Duodenal mucosa (tissue), 2 donors: Measurements from ENCODE around the gene PLCG2.
"Not testable (repeated sequence)": the region's sequence is repeated elsewhere in the genome, so short reads cannot be mapped to it uniquely, and the experiment has no call there.

Experiments used
- H3K27ac ChIP-seq: one replicate; pipeline ENCODE4 v1.7.0; 2013; ENCODE audit warnings: low read depth, low read length
- H3K27me3 ChIP-seq, 2 donors: one replicate each; pipeline ENCODE4 v1.7.0; 2013; ENCODE audit warnings: low read length in 2 of 2, control low read depth in 1 of 2; ENCODE audit not compliant: insufficient read depth in 2 of 2, control insufficient read depth in 1 of 2
- H3K36me3 ChIP-seq, 2 donors: one replicate each; pipeline ENCODE4 v1.7.0; 2013; ENCODE audit warnings: low read length in 2 of 2, control low read depth in 1 of 2; ENCODE audit not compliant: insufficient read depth in 2 of 2, control insufficient read depth in 1 of 2
- H3K4me1 ChIP-seq, 2 donors: one replicate each; pipeline ENCODE4 v1.7.0; 2013; ENCODE audit warnings: low read length in 2 of 2, control low read depth in 1 of 2; ENCODE audit not compliant: insufficient read depth in 2 of 2, control insufficient read depth in 1 of 2
- H3K4me3 ChIP-seq, 2 donors: one replicate each; pipeline ENCODE4 v1.7.0; 2013; ENCODE audit warnings: low read length in 2 of 2, low read depth in 1 of 2
- H3K9ac ChIP-seq, 2 donors: one replicate each; pipeline ENCODE4 v1.7.0; 2013; ENCODE audit warnings: low read length in 2 of 2, low read depth in 1 of 2
- H3K9me3 ChIP-seq, 2 donors: one replicate each; pipeline ENCODE4 v1.7.0; 2013; ENCODE audit warnings: low read length in 2 of 2, control low read depth in 1 of 2; ENCODE audit not compliant: control insufficient read depth in 1 of 2

PLCG2 gene

DNA sequence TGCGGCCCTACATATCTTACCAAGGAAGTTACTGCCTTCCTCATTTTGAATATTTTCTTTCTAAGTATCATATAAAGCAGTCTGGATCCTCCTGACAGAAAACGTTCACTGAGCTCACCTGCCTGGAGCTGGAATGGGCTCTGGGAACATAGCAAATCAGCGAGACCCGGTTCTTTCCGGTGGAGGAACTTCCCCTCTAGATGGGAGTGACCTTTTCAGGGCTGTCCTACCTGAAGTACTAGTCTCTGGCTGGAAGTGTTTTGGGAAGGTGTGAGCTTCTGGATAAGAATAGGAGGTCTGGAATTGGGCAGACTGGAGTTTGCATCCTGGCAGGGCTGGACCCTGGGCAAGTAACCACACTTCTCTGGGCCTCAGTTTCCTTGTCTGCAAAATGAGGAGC, 152.8 kb downstream of the PLCG2 start:
- Histone ChIP-seq H3K27me3 (no peaks in the 10 kb centered on the region), H3K4me1 (no peaks in the 10 kb centered on the region), H3K4me3 (no peak overlapping the region), H3K27ac (no peak overlapping the region), H3K36me3 (peaks cover 19 to 83% of the 10 kb centered on the region in 2 donors), H3K9me3 (no peaks in the 10 kb centered on the region), H3K9ac (no peak overlapping the region)

DNA sequence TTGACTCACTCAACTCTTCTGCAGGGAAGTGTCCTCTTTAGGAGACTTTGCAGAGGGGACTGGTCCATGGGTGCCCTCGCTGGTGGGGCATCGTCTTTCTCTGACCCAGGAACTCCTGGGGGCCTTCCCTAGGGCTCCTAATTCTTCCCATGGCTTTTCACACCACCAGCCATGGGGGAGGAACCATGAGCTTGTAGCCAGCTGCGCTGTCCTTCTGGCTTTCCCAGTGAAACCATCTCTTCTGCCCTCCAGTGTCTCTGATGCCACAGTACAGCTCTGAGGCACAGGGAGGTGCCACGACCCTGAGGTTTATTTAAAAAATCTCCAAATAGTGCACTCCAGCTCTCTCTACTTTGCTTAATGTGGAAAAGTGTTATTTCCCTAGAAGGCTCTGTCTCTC, 153.6 kb downstream of the PLCG2 start:
- no peak overlapping the region for H3K9ac ChIP-seq
- no peaks in the 10 kb centered on the region for H3K9me3 ChIP-seq
- H3K4me1 ChIP-seq: no peaks in the 10 kb centered on the region
- no peaks in the 10 kb centered on the region for H3K27me3 ChIP-seq
- no peak overlapping the region for H3K27ac ChIP-seq
- no peak overlapping the region for H3K4me3 ChIP-seq
- H3K36me3 ChIP-seq: peaks cover 17 to 81% of the 10 kb centered on the region in 2 donors

DNA sequence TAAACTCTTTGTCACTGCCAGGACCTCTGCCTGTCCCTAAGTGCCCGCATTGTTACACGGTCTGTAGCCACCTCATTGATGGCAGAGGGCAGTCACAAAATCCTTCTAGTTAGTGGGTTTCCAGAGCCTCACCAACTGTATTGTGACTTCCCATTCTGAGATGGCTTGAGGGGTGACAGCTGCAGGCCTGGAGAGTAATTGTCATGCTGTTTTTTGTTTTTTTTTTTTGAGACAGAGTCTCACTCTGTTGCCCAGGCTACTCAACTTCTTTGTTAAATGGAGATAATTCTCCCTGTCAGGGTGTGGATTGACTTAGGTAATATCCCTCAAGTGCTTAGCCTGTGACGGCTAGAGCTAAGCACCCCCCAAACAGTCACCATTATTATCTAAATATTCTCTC, 154.3 kb downstream of the PLCG2 start:
- no peak overlapping the region for H3K9ac ChIP-seq
- H3K36me3 ChIP-seq: peaks cover 16 to 80% of the 10 kb centered on the region in 2 donors
- no peaks in the 10 kb centered on the region for H3K9me3 ChIP-seq
- H3K27me3 ChIP-seq: no peaks in the 10 kb centered on the region
- H3K4me1 ChIP-seq: no peaks in the 10 kb centered on the region
- no peak overlapping the region for H3K4me3 ChIP-seq
- H3K27ac ChIP-seq: no peak overlapping the region

DNA sequence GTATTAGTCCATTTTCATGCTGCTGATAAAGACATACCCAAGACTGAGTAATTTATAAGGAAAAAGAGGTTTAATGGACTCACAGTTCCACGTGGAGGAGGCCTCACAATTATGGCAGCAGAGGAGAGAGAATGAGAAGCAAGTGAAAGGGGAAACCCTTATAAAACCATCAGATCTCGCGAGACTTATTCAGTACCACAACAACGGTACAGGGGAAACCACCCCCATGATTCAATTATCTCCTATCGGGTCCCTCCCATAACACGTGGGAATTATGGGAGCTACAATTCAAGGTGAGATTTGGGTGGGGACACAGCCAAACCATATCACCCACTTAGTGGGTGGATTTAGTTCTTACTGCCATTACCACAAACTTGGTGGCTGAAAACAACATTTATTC, 155.6 kb downstream of the PLCG2 start:
- H3K27me3 ChIP-seq, H3K9me3 ChIP-seq, H3K27ac ChIP-seq, H3K4me1 ChIP-seq, H3K9ac ChIP-seq, H3K4me3 ChIP-seq: not testable (repeated sequence)
- peaks cover 19 to 72% of the 10 kb centered on the region in 2 donors for H3K36me3 ChIP-seq

DNA sequence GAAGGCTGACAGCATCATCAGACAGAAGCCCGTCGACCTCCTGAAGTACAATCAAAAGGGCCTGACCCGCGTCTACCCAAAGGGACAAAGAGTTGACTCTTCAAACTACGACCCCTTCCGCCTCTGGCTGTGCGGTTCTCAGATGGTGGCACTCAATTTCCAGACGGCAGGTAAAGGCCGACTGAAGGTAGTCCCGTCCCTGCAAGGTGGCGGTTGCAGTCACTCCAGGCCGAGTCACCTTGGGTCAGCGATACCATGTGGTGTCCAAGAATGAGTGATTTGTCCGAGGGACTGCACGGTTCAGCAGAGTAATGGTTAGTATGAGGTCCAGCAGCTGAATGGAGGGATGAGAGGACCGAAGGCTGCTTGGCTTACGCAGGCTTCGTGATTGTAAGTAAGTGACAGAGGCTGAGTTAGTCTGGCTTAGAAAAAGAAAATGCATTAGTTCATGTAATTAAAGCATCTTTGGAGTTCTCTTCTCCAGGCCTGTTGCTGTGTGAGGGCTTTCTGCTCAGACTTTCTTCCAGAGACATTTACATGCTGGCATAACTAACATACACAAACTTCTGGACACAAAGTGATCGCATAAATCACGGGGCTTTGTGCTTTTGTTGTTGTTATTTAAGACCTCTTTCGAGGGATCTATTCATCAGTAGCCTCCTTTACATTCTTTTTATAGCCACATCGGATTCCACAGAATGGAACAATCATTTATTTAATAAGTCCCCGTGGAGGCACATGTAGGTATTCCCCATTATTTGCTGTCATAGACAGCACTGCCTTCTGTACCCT, 157.3 kb downstream of the PLCG2 start:
- Histone ChIP-seq H3K4me3 (no peak overlapping the region), H3K9ac (no peak overlapping the region), H3K9me3 (no peaks in the 10 kb centered on the region), H3K4me1 (peaks cover 0 to 14% of the 10 kb centered on the region in 2 donors), H3K36me3 (peaks cover 15 to 61% of the 10 kb centered on the region in 2 donors), H3K27me3 (no peaks in the 10 kb centered on the region), H3K27ac (no peak overlapping the region)

DNA sequence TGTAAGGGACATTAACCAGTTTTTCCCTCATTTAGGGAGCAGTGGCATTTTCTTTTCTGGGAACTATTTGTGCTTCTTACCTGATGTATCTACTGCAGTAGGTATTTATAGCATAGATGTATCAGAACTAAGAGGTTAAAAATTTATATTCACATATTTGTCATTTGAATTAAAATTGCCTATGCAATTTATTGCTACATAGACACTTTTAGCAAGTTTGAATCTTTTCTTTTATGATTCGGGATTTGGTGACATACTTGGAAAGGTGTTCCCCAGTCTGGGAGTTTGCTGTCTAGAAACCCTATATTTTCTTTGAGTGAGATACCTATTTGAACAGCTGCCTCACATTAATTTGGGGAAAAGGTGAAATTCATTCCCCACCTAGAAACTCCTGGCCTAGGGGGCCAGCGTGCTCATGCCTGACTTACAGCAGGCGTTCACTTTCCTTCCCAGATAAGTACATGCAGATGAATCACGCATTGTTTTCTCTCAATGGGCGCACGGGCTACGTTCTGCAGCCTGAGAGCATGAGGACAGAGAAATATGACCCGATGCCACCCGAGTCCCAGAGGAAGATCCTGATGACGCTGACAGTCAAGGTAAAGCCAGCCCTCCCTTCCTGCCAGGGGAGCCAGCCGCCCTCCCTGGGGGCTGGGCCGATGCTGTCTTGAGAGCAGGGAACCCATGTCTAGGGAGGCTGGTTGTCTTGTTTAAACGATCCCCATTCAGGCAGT, 158.4 kb downstream of the PLCG2 start:
- Histone ChIP-seq H3K4me3 (no peak overlapping the region), H3K27me3 (no peaks in the 10 kb centered on the region), H3K4me1 (peaks cover 0 to 14% of the 10 kb centered on the region in 2 donors), H3K9me3 (no peaks in the 10 kb centered on the region), H3K9ac (no peak overlapping the region), H3K36me3 (peaks cover 20 to 57% of the 10 kb centered on the region in 2 donors), H3K27ac (no peak overlapping the region)

DNA sequence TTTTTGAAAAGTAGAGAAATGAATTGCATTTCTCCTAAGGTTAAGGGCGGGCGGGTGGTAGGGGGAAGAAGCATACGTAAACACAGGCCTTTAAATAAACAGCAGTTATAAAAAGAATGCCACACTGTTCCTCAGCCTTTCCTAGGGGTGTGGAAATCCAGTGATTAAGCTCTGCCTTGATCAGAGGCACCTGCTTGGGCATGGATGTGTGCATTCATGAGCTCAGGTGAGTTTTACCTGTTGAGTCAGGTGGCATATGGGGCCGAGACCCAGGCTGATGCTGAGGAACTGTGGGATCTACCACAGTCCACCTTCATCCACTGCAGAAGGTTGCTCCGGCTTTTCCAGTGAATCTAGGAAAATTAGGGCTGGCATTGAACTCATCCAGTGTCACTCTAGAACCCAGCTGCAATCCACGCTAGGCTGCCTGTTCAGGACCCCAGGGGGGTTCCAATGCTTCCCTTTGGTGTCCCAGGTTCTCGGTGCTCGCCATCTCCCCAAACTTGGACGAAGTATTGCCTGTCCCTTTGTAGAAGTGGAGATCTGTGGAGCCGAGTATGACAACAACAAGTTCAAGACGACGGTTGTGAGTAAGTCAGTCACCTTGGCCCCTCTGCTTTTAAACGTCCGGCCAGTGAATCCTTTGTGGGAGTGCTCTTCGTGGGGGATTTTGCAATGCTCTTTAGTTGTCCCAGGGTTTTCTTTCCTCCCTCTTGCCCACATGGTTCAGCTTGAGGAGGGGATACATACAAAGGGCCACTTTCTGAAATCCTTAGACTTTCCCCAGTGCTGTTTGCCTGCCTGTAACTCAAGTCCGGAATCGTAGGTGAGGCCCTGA, 159.5 kb downstream of the PLCG2 start:
- Histone ChIP-seq H3K9ac (no peak overlapping the region), H3K36me3 (peaks cover 20 to 55% of the 10 kb centered on the region in 2 donors)

DNA sequence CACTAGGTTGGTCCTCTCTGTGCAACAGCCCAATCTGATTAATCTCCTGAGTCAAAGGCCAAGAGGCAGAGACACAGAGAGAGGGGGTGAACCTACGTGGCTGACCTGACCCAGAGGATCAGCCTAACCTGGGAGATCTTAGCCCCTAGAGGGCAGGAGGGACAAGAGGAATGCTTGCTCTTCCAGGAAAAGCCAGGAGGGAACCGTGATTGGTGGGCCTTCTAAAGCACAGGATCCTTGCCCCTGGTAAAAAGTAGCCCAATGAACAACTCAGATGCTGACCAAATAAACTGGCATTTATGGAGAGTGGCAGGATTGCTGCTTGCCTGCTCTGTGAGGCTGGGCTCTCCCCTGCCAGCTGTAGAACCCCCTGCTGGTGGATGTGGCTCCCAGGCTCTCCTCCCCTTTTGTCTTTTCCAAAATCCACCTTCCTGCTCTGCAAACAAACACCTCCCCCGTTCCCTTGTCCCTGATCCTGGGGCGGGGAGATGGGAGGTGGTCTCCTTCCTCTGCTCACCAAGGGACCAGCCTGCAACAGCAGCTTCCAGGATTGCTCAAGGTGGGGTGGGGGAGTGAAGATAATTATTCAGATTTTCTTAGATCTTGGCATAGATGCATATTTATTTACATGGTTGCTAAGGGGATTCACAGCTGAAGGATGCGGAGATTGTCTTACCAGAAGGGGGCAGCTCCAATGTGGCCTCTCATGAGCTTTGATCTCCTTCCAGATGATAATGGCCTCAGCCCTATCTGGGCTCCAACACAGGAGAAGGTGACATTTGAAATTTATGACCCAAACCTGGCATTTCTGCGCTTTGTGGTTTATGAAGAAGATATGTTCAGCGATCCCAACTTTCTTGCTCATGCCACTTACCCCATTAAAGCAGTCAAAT, 160.3 kb downstream of the PLCG2 start:
- Histone ChIP-seq H3K9ac (no peak overlapping the region), H3K36me3 (peaks cover 20 to 53% of the 10 kb centered on the region in 2 donors), H3K9me3 (no peaks in the 10 kb centered on the region), H3K4me3 (no peak overlapping the region), H3K4me1 (peaks cover 0 to 14% of the 10 kb centered on the region in 2 donors), H3K27me3 (no peaks in the 10 kb centered on the region), H3K27ac (no peak overlapping the region)

More for the DNA sequence above, 159.5 kb downstream of the PLCG2 start:
- H3K27me3 ChIP-seq: no peaks in the 10 kb centered on the region
- no peaks in the 10 kb centered on the region for H3K9me3 ChIP-seq
- H3K4me1 ChIP-seq: peaks cover 0 to 14% of the 10 kb centered on the region in 2 donors
- H3K27ac ChIP-seq: no peak overlapping the region
- no peak overlapping the region for H3K4me3 ChIP-seq

DNA sequence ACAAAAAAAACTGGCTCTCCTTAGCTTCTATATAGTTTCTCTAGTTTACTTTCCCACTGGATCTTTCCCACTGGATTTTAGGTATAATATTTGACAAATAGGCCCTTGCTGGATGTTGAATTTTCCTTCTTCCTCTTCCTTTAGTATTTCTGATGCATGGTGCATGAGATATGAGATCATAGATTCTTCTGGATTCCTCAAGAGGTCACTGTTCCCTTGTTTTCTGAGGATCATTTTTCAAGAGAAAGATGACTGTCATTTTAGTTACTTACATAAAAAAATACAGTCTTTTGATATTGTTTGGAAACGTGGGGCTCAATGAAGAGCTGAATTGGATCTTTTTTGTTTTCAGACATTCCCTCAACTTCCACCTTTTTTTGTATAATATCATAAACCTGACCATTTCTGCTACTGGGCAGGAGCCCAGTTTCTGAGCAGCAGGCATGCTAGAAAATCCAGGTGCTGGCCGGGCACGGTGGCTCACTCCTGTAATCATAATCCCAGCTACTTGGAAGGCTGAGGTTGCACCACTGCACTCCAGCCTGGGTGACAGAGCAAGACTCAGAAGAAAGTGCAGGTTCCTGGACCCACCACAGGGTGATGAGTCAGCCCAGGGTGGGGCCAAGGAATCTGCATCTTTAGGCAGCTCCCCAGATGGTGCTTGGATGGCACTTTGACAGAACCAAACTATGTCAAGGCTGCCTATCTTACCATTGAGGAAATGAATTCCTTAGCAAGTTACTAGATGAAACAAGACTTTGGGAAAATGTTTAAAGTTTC, 161.9 kb downstream of the PLCG2 start:
- Histone ChIP-seq H3K9ac (no peak overlapping the region), H3K9me3 (no peaks in the 10 kb centered on the region), H3K4me1 (peaks cover 0 to 14% of the 10 kb centered on the region in 2 donors), H3K27me3 (no peaks in the 10 kb centered on the region), H3K27ac (no peak overlapping the region), H3K4me3 (no peak overlapping the region), H3K36me3 (peaks cover 20 to 56% of the 10 kb centered on the region in 2 donors)
